Brain microvascular endothelial cell (primary cell): ENCODE measurements around the gene RAB18.

ENCODE experiments used
- DNase-seq: peaks from one replicate; pipeline ENCODE4 v3.0.0-alpha.2; 2020
- H3K27ac ChIP-seq: fragments of 250-450 bp; sonication (Bioruptor Pico); 2 replicates; pipeline ENCODE4 v1.5.1; 2020; ENCODE audit warnings: mild to moderate bottlenecking, moderate library complexity
- H3K27me3 ChIP-seq: fragments of 250-450 bp; sonication (Bioruptor Pico); replicated peaks from 2 replicates; pipeline ENCODE4 v1.5.1; 2020; ENCODE audit warnings: mild to moderate bottlenecking
- H3K36me3 ChIP-seq: fragments of 250-450 bp; sonication (Bioruptor Pico); replicated peaks from 2 replicates; pipeline ENCODE4 v1.5.1; 2020; ENCODE audit warnings: mild to moderate bottlenecking
- H3K4me3 ChIP-seq: 2 replicates; pipeline ENCODE4 v1.5.1; 2011; ENCODE audit warnings: low read depth, mild to moderate bottlenecking, control low read depth, low read length, moderate library complexity
- CTCF ChIP-seq: IDR thresholded peaks from 2 replicates; pipeline ENCODE4 v1.5.1; 2011; ENCODE audit warnings: low read depth, mild to moderate bottlenecking, moderate library complexity, low read length, control low read depth, inconsistent platforms; ENCODE audit errors: missing control alignments
- in situ Hi-C: cut with HindIII; loops from 2 replicates; pipeline ENCODE4 v1.10.0; 2017; ENCODE audit warnings: low sequenced_read_pairs, low pct_ligation_motif_present

The RAB18 gene

GRCh38 chr10:27518261-27518660 lies 14.2 kb downstream of the RAB18 start:
- H3K36me3 ChIP-seq: no peaks in the 10 kb centered on the region
- in situ Hi-C loops: no loop called here
- TF ChIP-seq CTCF: no peak
- DNase-seq: no peak
- no peak overlapping the region for H3K27ac ChIP-seq
- no peaks in the 10 kb centered on the region for H3K27me3 ChIP-seq
- no peak overlapping the region for H3K4me3 ChIP-seq

- Histone ChIP-seq H3K27ac (no peak overlapping the region), H3K4me3 (no peak overlapping the region), H3K27me3 (no peaks in the 10 kb centered on the region), H3K36me3 (no peaks in the 10 kb centered on the region)
- in situ Hi-C loops: no loop called here
- TF ChIP-seq CTCF: no peak
- DNase-seq: no peak
These were observed 21.7 kb downstream of the RAB18 start for GRCh38 chr10:27525819-27526218.

GRCh38 chr10:27526242-27526641 lies 22.1 kb downstream of the RAB18 start:
- H3K27me3 ChIP-seq: no peaks in the 10 kb centered on the region
- no peak for TF ChIP-seq CTCF
- H3K36me3 ChIP-seq: no peaks in the 10 kb centered on the region
- no peak overlapping the region for H3K4me3 ChIP-seq
- DNase-seq: no peak
- in situ Hi-C loops: no loop called here
- no peak overlapping the region for H3K27ac ChIP-seq

GRCh38 chr10:27527666-27528295 lies 23.7 kb downstream of the RAB18 start:
- in situ Hi-C loops: no loop called here
- TF ChIP-seq CTCF: no peak
- Histone ChIP-seq H3K27me3 (no peaks in the 10 kb centered on the region), H3K36me3 (no peaks in the 10 kb centered on the region), H3K27ac (no peak overlapping the region), H3K4me3 (no peak overlapping the region)
- DNase-seq: no peak

GRCh38 chr10:27529010-27529783 lies 25.1 kb downstream of the RAB18 start:
- no peaks in the 10 kb centered on the region for H3K27me3 ChIP-seq
- H3K36me3 ChIP-seq: peaks cover 1% of the 10 kb centered on the region
- TF ChIP-seq CTCF: no peak
- H3K27ac ChIP-seq: no peak overlapping the region
- no peak overlapping the region for H3K4me3 ChIP-seq
- in situ Hi-C loops: no loop called here
- DNase-seq: no peak

GRCh38 chr10:27530477-27530876 lies 26.4 kb downstream of the RAB18 start:
- in situ Hi-C loops: no loop called here
- Histone ChIP-seq H3K27me3 (no peaks in the 10 kb centered on the region), H3K4me3 (no peak overlapping the region), H3K36me3 (peaks cover 14% of the 10 kb centered on the region), H3K27ac (no peak overlapping the region)
- DNase-seq: no peak
- no peak for TF ChIP-seq CTCF
